HG03521 (cell line): ENCODE measurements around the gene ZNHIT1.
A peak's percentile ranks its signal among the peaks of the same experiment; 100 is the strongest.

Experiments used
- ATAC-seq: cut with Tn5 transposase; IDR thresholded peaks from one replicate; pipeline ENCODE4 v1.9.1; 2021; ENCODE audit warnings: mild to moderate bottlenecking, moderate library complexity; ENCODE audit not compliant: unreplicated experiment

Gene ZNHIT1

DNA sequence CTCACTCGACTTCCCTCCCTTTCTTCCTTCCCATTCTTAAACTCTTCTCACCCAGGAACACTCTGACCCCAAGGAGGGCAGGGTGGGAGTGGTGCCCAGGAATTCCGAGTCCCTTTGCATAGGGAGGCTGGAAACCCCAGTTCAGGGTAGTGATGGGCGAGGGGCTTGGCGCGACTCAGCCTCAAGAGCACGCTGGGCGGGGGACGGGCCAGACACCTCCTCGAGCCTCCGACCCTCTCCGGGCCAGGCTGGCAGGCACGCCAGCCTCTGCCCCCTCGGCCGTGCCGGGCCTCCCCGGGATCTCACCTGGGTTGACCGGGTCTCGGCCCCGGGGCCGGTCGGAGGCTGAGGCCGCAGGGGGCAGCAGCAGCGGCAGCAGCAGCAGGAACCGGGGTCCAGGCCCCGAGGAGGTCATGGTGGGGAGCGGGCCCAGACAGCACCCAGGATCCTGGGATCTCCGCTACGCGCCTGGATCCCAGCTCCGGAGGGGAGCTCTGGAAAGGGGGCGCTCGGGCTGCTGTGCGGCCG, 1.0 kb upstream of the ZNHIT1 start:
- peak; percentile 17 for ATAC-seq

DNA sequence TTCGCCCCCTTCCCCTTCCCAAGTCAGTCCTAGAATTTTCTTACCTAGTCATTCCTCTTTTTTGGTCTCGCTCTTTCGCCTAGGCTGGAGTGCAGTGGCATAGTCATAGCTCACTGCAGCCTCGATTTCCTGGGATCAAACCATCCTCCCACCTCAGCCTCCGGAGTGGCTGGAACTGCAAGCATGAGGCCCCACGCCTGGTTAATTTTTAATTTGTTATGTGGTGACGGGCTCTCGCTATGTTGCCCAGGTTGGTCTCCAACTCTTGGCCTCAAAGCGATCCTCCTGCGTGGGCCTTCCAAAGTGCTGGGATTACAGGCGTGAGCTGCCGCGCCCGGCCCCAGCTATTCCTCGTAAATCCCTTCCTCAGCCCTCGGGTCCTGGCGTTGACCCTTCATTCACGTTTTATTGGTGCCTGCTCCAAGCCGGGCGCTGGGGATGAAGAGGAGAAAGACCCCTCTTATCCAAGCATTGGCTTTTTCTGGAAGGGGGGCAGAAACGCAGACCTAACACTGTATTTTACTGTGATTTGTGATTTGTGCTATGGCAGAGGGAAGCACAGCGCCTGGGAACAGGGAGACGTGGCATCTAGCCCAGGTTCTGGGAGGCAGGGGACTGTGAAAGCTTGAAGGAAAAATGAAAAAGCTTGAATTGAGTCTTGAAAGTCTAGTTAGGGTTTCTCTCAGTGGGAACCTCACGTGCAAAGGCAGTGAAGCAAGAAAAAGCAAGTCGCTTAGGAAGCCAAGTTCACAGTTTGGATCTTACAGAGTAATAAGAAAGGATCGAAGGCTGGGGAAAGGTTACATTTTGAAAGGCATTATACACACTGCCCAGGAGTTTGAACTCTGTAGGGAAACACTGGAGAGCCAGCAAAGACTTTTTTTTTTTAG, 516 bp downstream of the ZNHIT1 start:
- no peak for ATAC-seq

GRCh38 chr7:101220295-101220694, 2.3 kb downstream of the ZNHIT1 start:
- no peak for ATAC-seq

DNA sequence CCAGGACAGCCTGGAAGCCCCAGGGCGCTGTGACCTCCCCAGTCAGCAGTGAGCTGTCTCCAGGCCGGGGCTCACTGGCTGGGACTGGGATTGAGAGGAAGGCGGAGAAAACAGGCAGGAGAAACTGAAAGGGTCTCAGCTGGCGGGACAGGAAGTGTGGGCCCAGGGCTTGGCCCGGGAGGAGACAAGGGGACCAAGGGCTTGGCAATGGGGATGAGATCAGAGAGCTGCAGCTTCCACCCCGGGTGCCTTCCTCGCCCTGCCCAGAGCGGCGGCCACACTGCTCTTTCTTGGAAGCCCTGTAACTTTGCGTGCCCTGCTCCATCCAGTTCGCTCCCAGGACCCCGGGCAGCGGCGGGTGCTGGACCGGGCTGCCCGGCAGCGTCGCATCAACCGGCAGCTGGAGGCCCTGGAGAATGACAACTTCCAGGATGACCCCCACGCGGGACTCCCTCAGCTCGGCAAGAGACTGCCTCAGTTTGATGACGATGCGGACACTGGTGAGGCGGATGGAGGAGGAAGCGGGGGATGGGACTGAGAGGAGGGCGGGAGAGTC, 4.4 kb downstream of the ZNHIT1 start:
- ATAC-seq, result no peak

- no peak for ATAC-seq
Measured at GRCh38 chr7:101223528-101223927, 5.6 kb downstream of the ZNHIT1 start.

GRCh38 chr7:101225650-101226049, 7.7 kb downstream of the ZNHIT1 start:
- ATAC-seq, result no peak

GRCh38 chr7:101226721-101227120, 8.8 kb downstream of the ZNHIT1 start:
- ATAC-seq, result no peak

GRCh38 chr7:101231644-101232043, 13.7 kb downstream of the ZNHIT1 start:
- ATAC-seq, result no peak

DNA sequence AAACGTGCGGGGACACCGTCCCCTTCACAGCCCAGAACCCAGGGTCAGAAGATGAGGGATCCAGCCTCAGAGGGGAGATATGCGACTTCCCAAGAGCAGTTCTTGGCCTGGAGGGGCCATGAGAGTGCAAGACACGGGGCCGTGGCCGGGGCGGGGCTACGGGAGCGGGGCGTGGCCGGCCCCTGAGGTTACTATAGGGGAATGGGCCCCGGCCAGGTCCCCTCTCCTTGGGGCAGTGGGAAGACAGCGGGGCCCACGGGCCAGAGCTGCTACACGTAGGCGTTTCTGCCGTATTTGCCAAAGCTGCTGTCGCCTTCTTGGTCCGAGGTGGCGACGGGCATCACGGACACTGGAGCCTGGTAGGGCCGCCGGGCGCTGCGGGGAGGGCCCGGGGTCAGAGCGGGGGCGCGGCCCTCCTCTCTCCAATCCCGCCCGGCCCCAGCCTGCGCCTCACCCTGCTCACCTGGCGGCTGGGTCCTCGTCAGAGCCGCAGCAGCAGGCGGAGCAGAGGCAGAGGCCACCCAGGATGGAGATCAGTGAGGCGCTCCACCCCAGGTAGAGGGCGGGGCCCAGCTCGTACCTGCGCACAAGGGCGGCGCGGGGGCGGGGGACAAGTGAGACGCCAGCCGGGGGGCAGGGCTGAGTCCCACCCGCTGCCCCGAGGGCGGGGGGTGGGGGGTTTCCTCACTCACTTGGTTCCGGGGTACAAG, 14.3 kb downstream of the ZNHIT1 start:
- ATAC-seq, result no peak

DNA sequence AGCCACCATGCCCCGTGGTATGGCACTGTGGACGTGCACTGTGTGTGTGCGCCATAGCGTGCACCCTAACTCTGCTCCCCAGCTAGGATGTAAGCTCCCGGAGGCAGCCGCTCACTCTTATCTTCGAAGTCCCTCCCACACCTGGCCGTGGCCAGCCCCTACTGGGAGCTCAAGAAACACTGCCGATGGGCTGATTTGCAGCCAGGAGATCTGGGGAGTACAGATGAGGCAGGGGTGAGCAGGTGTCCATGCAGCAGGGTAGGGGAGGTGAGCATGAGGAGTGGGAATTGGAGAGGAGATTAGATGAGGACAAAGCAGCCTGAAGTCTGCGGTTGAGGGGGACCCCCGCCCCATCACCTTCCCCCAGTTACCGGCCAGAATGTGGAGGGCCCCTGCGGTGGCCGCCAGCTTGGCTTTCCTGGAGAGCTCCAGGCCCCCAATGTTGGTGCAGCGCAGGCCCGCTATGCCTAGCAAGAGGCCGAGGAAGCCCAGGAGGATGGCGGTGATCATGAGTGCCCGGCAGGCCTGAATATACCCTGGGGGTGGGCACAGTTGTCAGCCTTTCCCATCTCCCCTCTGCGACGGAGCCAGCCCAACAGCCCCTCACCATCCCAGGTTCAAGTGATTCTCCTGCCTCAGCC, 16.1 kb downstream of the ZNHIT1 start:
- no peak for ATAC-seq

- ATAC-seq, result no peak
Measured at GRCh38 chr7:101234636-101235035, 16.7 kb downstream of the ZNHIT1 start.

DNA sequence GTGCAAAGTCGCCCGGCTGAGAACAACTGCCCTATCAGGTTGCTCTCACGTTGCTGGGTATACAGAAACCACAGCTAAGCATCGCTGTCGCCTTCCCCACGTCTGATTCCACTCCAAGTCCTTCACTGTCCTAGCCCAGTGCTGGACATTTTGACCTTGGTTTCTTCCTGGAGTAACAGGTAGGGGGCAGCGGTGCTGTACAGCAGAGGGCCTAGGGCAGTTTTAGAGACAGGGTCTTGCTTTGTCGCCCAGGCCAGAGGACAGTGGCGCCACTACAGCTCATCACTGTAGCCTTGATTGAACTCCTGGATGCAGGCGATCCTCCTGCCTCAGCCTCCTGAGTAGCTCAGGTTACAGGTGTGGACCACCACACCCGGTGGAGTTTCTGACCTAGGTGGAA, 17.1 kb downstream of the ZNHIT1 start:
- no peak for ATAC-seq

DNA sequence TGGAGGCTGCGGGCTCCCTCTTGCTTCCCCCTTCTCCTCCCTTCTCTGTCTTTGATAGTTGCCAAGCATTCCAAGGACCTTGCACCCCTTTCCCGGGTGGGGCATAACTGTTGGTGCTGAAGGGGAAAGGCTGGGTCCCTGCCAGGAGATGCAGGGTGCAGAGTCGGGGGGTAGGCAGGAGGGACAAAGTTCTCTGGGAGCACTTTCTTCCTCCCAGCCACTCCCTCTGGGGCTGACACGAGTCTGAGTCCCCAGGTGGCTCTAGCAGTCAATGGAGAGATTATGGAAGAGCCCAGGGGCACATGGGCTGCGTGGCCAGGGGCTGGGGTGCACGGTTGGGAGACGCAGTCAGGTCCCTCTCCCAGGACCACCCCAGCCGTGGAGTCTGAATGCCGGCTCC, 17.6 kb downstream of the ZNHIT1 start:
- no peak for ATAC-seq

GRCh38 chr7:101236292-101236835, 18.4 kb downstream of the ZNHIT1 start:
- ATAC-seq, result no peak

DNA sequence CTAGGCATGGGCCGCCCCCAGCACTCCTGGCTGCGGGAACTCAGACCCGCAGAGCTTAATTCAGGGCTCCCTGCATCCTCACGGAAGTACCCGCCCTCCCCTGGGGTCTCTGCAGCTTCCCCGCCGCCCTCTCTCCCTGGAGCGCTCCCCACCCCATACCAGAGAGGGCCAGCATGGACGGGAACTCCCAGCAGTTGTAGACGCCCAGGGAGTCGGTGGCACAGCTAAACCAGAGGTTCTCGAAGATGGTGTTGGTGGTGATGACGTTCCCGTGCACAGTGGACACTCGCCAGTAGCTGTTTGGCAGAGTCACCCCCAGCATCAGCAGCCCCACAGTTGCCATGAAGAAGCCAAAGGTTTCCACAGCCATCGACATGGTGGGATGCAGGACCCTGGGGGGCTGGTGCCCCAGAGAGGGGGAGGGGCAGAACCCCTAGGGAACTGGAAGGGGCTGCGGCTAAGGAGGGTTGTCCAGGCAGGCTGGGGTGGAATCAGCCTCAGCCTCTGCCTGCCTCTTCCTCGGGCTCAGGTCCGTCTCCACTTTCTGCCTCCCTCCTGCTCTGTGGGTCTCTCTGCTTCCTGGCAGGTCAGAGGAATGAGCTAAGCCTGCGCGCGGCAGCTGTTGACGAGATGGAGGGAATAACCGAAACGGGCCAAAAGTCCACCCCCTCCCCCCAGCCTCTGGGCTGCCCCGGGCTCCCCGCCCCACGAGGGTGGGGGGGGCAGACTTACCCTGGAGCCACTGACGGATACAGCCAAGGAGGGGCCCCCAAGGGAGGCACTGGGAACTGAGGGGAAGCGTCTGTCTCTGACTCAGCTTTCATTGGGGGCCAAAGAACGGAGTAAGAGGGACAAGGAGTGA, 19.5 kb downstream of the ZNHIT1 start, which contains the start of gene CLDN15:
TSS of gene CLDN15 (minus strand) at position 597 of the 862 bp plus-strand sequence. CDS start at position 376, 221 bp downstream.
- ATAC-seq, result no peak

- no peak for ATAC-seq
Measured at GRCh38 chr7:101238226-101239182, 20.5 kb downstream of the ZNHIT1 start.

DNA sequence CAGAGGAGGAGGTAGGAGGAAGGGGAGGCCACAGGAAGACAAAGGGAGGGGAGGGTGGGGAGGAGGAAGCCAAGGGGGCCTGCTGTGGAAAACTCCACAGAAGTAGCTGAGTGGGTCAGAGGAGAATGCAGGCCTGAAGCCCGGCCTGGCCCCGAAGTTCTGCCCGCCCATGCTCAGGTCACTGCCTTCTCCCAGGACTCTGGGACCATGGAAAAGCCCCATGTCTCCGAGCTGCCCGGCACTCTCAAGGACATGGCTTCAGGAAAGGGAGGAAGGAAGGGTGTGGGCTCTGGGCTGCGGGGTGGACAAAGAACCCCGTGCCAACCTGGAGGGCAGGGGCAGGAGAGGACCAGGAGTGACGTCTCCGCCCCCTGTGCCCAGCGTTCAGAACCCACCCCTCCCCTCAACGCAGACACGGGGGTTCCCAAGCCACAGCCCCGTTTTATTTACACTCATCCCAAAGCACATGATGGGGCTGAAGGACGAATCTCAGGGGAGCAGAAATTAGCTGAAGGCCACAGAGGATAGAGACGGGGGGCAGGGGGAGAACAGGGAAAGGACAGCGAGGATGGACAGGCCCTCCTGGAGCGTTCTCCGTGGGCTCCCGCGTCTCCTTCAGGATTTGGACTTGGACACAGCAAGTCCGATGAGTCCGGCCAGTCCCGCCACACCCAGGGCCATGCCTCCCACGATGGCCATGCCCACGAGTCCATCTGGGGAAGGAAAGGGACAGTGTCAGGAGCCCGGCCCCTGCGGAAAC, 21.4 kb downstream of the ZNHIT1 start:
- no peak for ATAC-seq

- ATAC-seq, result no peak
Measured at GRCh38 chr7:101239951-101240220, 21.9 kb downstream of the ZNHIT1 start.
